HG02623 (cell line): ENCODE data around the gene RIN1.
"Not testable (repeated sequence)": the region's sequence is repeated elsewhere in the genome, so short reads cannot be mapped to it uniquely, and the experiment has no call there.

Experiments
- ATAC-seq: cut with Tn5 transposase; IDR thresholded peaks from one replicate; pipeline ENCODE4 v1.9.1; 2021; ENCODE audit warnings: moderate library complexity; ENCODE audit not compliant: unreplicated experiment

Gene RIN1

GRCh38 chr11:66321606-66322005 is 14.6 kb downstream of the RIN1 start:
- ATAC-seq, result no peak

GRCh38 chr11:66320748-66321147 is 15.5 kb downstream of the RIN1 start:
- not testable (repeated sequence) for ATAC-seq

GRCh38 chr11:66320289-66320688 is 15.9 kb downstream of the RIN1 start:
- ATAC-seq, result not testable (repeated sequence)

GRCh38 chr11:66318600-66318970 is 17.6 kb downstream of the RIN1 start:
- ATAC-seq, result no peak

- no peak for ATAC-seq
Observed at GRCh38 chr11:66317723-66318599, 18.3 kb downstream of the RIN1 start.

- no peak for ATAC-seq
Observed at GRCh38 chr11:66317322-66317722, 18.9 kb downstream of the RIN1 start.

GRCh38 chr11:66316849-66317251 is 19.4 kb downstream of the RIN1 start, which contains the start of gene CD248:
Gene CD248, minus strand, starts transcription at chr11:66317044. Its CDS starts 17 bp downstream, at chr11:66317027.
- no peak for ATAC-seq

- no peak for ATAC-seq
Observed at GRCh38 chr11:66315921-66316811, 20.1 kb downstream of the RIN1 start.

GRCh38 chr11:66315498-66315885 is 20.7 kb downstream of the RIN1 start:
- ATAC-seq, result no peak

GRCh38 chr11:66314561-66315497 is 21.4 kb downstream of the RIN1 start:
- no peak for ATAC-seq

GRCh38 chr11:66314186-66314501 is 22.1 kb downstream of the RIN1 start:
- no peak for ATAC-seq

- no peak for ATAC-seq
Observed at GRCh38 chr11:66313321-66314185, 22.7 kb downstream of the RIN1 start.

- peak; percentile 52 for ATAC-seq
Observed at GRCh38 chr11:66312549-66313320, 23.5 kb downstream of the RIN1 start.

GRCh38 chr11:66311965-66312548 is 24.2 kb downstream of the RIN1 start:
- peak; percentile 50 for ATAC-seq

- ATAC-seq, result no peak
Observed at GRCh38 chr11:66311470-66311964, 24.7 kb downstream of the RIN1 start.

- ATAC-seq, result not testable (repeated sequence)
Observed at GRCh38 chr11:66310803-66311440, 25.3 kb downstream of the RIN1 start.

GRCh38 chr11:66310324-66310723 is 25.9 kb downstream of the RIN1 start:
- ATAC-seq, result no peak

GRCh38 chr11:66309475-66309874 is 26.8 kb downstream of the RIN1 start:
- no peak for ATAC-seq
